NCI-H748 treated with DMSO at 0.1 percent for 48 hours (cell line): ENCODE measurements around the gene TTLL13.
"Not testable (repeated sequence)": the region's sequence is repeated elsewhere in the genome, so short reads cannot be mapped to it uniquely, and the experiment has no call there.

Experiments
- DNase-seq: peaks from one replicate; lab custom pipeline; 2025; lab: John Stamatoyannopoulos, UW

Gene TTLL13

GRCh38 chr15:90287101-90287500 is 37.7 kb downstream of the TTLL13 start:
- no peak for DNase-seq

GRCh38 chr15:90287946-90288345 is 38.6 kb downstream of the TTLL13 start:
- no peak for DNase-seq

GRCh38 chr15:90291679-90292356 is 42.5 kb downstream of the TTLL13 start:
- no peak for DNase-seq

- peak; percentile 35 for DNase-seq
These were observed 43.9 kb downstream of the TTLL13 start for GRCh38 chr15:90293040-90293810.

- no peak for DNase-seq
These were observed 44.8 kb downstream of the TTLL13 start for GRCh38 chr15:90294159-90294558.

GRCh38 chr15:90294601-90295269 is 45.4 kb downstream of the TTLL13 start:
- DNase-seq = no peak

- DNase-seq = no peak
These were observed 45.9 kb downstream of the TTLL13 start for GRCh38 chr15:90295270-90295648.

- not testable (repeated sequence) for DNase-seq
These were observed 47.0 kb downstream of the TTLL13 start for GRCh38 chr15:90296316-90296884.

GRCh38 chr15:90297021-90297420 is 47.7 kb downstream of the TTLL13 start:
- no peak for DNase-seq

- no peak for DNase-seq
These were observed 51.2 kb downstream of the TTLL13 start for GRCh38 chr15:90300541-90300940.

- DNase-seq = peak; percentile 7
These were observed 51.8 kb downstream of the TTLL13 start for GRCh38 chr15:90300988-90301706.

GRCh38 chr15:90301707-90302300 is 52.4 kb downstream of the TTLL13 start:
- DNase-seq = no peak

- not testable (repeated sequence) for DNase-seq
These were observed 56.0 kb downstream of the TTLL13 start for GRCh38 chr15:90305355-90305754.

GRCh38 chr15:90305932-90306331 is 56.6 kb downstream of the TTLL13 start:
- no peak for DNase-seq

GRCh38 chr15:90306560-90306959 is 57.2 kb downstream of the TTLL13 start:
- no peak for DNase-seq

GRCh38 chr15:90307661-90308060 is 58.3 kb downstream of the TTLL13 start:
- no peak for DNase-seq

- DNase-seq = no peak
These were observed 59.7 kb downstream of the TTLL13 start for GRCh38 chr15:90309020-90309419.
